Cardiac fibroblast (primary cell): ENCODE data around the gene TMPRSS2.

ENCODE experiments used
- DNase-seq, 2 donors: peaks; one replicate each; pipeline versions ENCODE4 v3.0.0 to v3.0.0-alpha.2; 2010; ENCODE audit warnings: low read depth in 2 of 2
- H3K4me3 ChIP-seq, 2 donors: replicated peaks in 1 of 2; 1 replicate in 1 of 2; 2 replicates in 1 of 2; pipeline ENCODE4 v1.5.1; 2011; ENCODE audit warnings: low read depth in 2 of 2, low read length in 2 of 2, mild to moderate bottlenecking in 2 of 2, moderate library complexity in 1 of 2
- CTCF ChIP-seq: IDR thresholded peaks from one replicate; pipeline ENCODE4 v1.5.1; 2011; ENCODE audit warnings: low read depth, mild to moderate bottlenecking, low read length, inconsistent platforms

TMPRSS2 gene

DNA sequence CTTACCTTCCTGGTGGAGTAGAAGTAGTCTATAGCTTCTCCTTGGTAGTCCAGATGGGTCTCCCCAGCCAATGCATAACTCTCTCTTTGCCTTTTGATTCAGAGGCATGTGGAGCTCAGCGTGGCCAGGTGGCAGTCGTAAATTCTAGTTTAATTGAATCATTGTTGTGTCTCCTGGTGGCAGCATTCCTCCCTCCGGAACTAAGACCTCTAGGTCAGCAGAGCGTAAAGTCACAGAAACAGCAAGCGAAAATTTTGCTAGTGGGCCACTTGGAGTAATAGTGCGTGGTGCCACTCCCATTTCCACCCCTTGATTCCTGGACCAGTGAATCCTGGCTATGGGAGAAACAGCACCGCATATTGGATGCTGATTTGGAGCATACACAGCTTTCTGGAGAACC, 3.9 kb upstream of the TMPRSS2 start:
- no peak for TF ChIP-seq CTCF
- H3K4me3 ChIP-seq, result no peak overlapping the region
- no peak for DNase-seq

GRCh38 chr21:41510500-41510899, 2.5 kb upstream of the TMPRSS2 start:
- no peak for DNase-seq
- H3K4me3 ChIP-seq, result no peak overlapping the region
- no peak for TF ChIP-seq CTCF

DNA sequence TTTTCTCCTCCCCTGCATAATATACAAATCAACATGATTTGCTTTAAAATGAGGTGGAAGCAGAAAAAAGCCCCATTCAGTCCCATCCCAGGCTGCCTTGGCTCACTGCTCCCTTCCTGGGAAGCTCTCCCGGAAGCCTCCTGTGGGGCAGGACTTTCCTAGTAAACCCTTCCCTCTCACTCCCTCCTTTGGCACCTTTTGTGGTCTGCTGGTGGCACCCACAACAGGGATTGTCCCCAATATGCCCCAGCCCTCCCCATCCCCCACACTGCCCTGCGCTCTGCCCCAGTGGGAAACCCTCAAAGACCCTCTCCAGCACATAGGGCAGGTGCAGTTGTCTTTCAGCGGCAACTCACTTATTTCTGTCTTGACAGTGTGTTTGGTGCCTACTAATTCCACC, 1.8 kb upstream of the TMPRSS2 start:
- DNase-seq, result no peak
- TF ChIP-seq CTCF, result no peak
- H3K4me3 ChIP-seq, result no peak overlapping the region

GRCh38 chr21:41509145-41509496, 1.2 kb upstream of the TMPRSS2 start:
- TF ChIP-seq CTCF, result no peak
- no peak overlapping the region for H3K4me3 ChIP-seq
- DNase-seq, result no peak

- no peak for DNase-seq
- TF ChIP-seq CTCF, result no peak
- H3K4me3 ChIP-seq, result no peak overlapping the region
Measured at GRCh38 chr21:41508415-41509144, 622 bp upstream of the TMPRSS2 start.

GRCh38 chr21:41506611-41507520, 1.1 kb downstream of the TMPRSS2 start:
- no peak for TF ChIP-seq CTCF
- DNase-seq, result peak in 1 of 2 donors; percentile 3
- H3K4me3 ChIP-seq, result no peak overlapping the region
